CD4-positive, alpha-beta memory T cell (primary cell): ENCODE measurements around the gene MEGF11. TPM values are rescaled to one million over a fixed set of nuclear protein-coding genes. Genes with fewer than 3 reads are reported as not detected.

Experiments used
- CTCF ChIA-PET: fragments of 350-600 bp; sonication (Branson Sonifier 250); formaldehyde crosslinking; loops from one replicate; lab custom pipeline; 2021; ENCODE audit warnings: inconsistent platforms; ENCODE audit not compliant: partially characterized antibody; lab: Charles Lee
- POLR2A ChIA-PET: fragments of 350-600 bp; sonication (Branson Sonifier 250); formaldehyde crosslinking; loops from one replicate; lab custom pipeline; 2021; ENCODE audit not compliant: partially characterized antibody; lab: Charles Lee
- DNase-seq, 5 donors: peaks; one replicate each; pipeline versions ENCODE4 v3.0.0 to v3.0.0-alpha.2; 2020 to 2022; ENCODE audit warnings: mixed read lengths in 1 of 5
- H3K27ac ChIP-seq: one replicate; pipeline ENCODE4 v1.7.0; 2013; ENCODE audit warnings: low read depth, low read length
- H3K27me3 ChIP-seq: 2 replicates; pipeline ENCODE4 v1.7.0; 2013; ENCODE audit warnings: mild to moderate bottlenecking, low read length, moderate library complexity; ENCODE audit not compliant: insufficient read depth
- H3K36me3 ChIP-seq: 2 replicates; pipeline ENCODE4 v1.7.0; 2013; ENCODE audit warnings: mild to moderate bottlenecking, low read length, moderate library complexity; ENCODE audit not compliant: insufficient read depth
- H3K4me1 ChIP-seq: 2 replicates; pipeline ENCODE4 v1.7.0; 2013; ENCODE audit warnings: mild to moderate bottlenecking, low read length, moderate library complexity; ENCODE audit not compliant: insufficient read depth
- H3K4me3 ChIP-seq, 2 donors: one replicate each; pipeline ENCODE4 v1.7.0; 2013; ENCODE audit warnings: low read length in 2 of 2, mild to moderate bottlenecking in 1 of 2
- H3K9me3 ChIP-seq, 2 donors: one replicate each; pipeline ENCODE4 v1.7.0; 2013; ENCODE audit warnings: low read length in 2 of 2, control low read depth in 1 of 2; ENCODE audit not compliant: control insufficient read depth in 1 of 2
- H3K27ac Mint-ChIP-seq, 7 donors: one replicate each; pipeline ENCODE4 v1.8.0; 2020 to 2021; ENCODE audit warnings: mixed read lengths in 7 of 7, mild to moderate bottlenecking in 6 of 7, inconsistent platforms in 3 of 7, moderate library complexity in 3 of 7
- H3K27me3 Mint-ChIP-seq, 2 donors: one replicate each; pipeline ENCODE4 v1.8.0; 2020 to 2021; ENCODE audit warnings: mixed read lengths in 2 of 2
- H3K36me3 Mint-ChIP-seq, 2 donors: one replicate each; pipeline ENCODE4 v1.8.0; 2020 to 2021; ENCODE audit warnings: mixed read lengths in 2 of 2, inconsistent platforms in 1 of 2, mild to moderate bottlenecking in 1 of 2
- H3K4me1 Mint-ChIP-seq, 4 donors: one replicate each; pipeline ENCODE4 v1.8.0; 2020 to 2021; ENCODE audit warnings: mixed read lengths in 4 of 4, mild to moderate bottlenecking in 1 of 4
- H3K4me3 Mint-ChIP-seq, 8 donors: one replicate each; pipeline ENCODE4 v1.8.0; 2020 to 2021; ENCODE audit warnings: mixed read lengths in 8 of 8, mild to moderate bottlenecking in 7 of 8, moderate library complexity in 6 of 8, inconsistent platforms in 3 of 8
- H3K9me3 Mint-ChIP-seq, 8 donors: one replicate each; pipeline ENCODE4 v1.8.0; 2020 to 2021; ENCODE audit warnings: mixed read lengths in 8 of 8, mild to moderate bottlenecking in 5 of 8, inconsistent platforms in 3 of 8, moderate library complexity in 1 of 8
- intact Hi-C: fragments of 100-400 bp; cut with micrococcal nuclease; formaldehyde crosslinking; loops from one replicate; pipeline ENCODE4 v1.15.1; 2023
- polyA plus RNA-seq, 2 donors: library from polyadenylated mRNA; unstranded; fragments of 300-500 nt; fragmentation: Illumina TruSeq; gene quantifications; one replicate each; pipeline ENCODE4 v1.2.3, GENCODE V29; 2021
- total RNA-seq, 2 experiments: library from RNA; stranded (reverse); gene quantifications; one replicate each; pipeline ENCODE4 v1.2.3, GENCODE V29; 2021

The MEGF11 gene
- total and polyA plus RNA-seq, 4 experiments from 2014 or later: 0.69 TPM; not detected in 3

- peaks cover 43 to 80% of the 10 kb centered on the region in 2 donors for H3K36me3 Mint-ChIP-seq
These were observed 352.2 kb downstream of the MEGF11 start for GRCh38 chr15:65901336-65901735.

GRCh38 chr15:65900488-65900887 is 353.1 kb downstream of the MEGF11 start:
- intact Hi-C loops: no loop called here
- ChIA-PET POLR2A (no interaction called here), CTCF (no interaction called here)
- no peaks in the 10 kb centered on the region for H3K9me3 ChIP-seq
- peaks cover 5% of the 10 kb centered on the region for H3K4me1 ChIP-seq
- Mint-ChIP-seq H3K4me3 (no peak overlapping the region), H3K4me1 (peaks cover 0 to 5% (median 3%) of the 10 kb centered on the region in 4 donors), H3K9me3 (no peaks in the 10 kb centered on the region), H3K27ac (peak overlapping the region in 2 of 7 donors; percentile 17 to 57), H3K36me3 (peaks cover 42 to 77% of the 10 kb centered on the region in 2 donors), H3K27me3 (no peaks in the 10 kb centered on the region)
- DNase-seq: no peak
- H3K27ac ChIP-seq: no peak overlapping the region
- H3K27me3 ChIP-seq: no peaks in the 10 kb centered on the region
- peaks cover 13% of the 10 kb centered on the region for H3K36me3 ChIP-seq
- no peak overlapping the region for H3K4me3 ChIP-seq

More at GRCh38 chr15:65901336-65901735, 352.2 kb downstream of the MEGF11 start:
- Mint-ChIP-seq H3K4me3 (no peak overlapping the region), H3K27me3 (no peaks in the 10 kb centered on the region), H3K4me1 (peaks cover 0 to 5% (median 3%) of the 10 kb centered on the region in 4 donors), H3K9me3 (no peaks in the 10 kb centered on the region), H3K27ac (no peak overlapping the region)
- peaks cover 15% of the 10 kb centered on the region for H3K36me3 ChIP-seq
- no peak overlapping the region for H3K27ac ChIP-seq
- intact Hi-C loops: no loop called here
- ChIA-PET POLR2A (no interaction called here), CTCF (interaction anchor here (0.5 to 1.0 kb wide), 2 partner anchors 43 to 358 kb away, joined by 3 read pairs; no protein-coding TSS in a partner anchor)
- H3K27me3 ChIP-seq: no peaks in the 10 kb centered on the region
- H3K4me1 ChIP-seq: peaks cover 5% of the 10 kb centered on the region
- H3K9me3 ChIP-seq: no peaks in the 10 kb centered on the region
- DNase-seq: no peak
- no peak overlapping the region for H3K4me3 ChIP-seq

- H3K9me3 ChIP-seq: no peaks in the 10 kb centered on the region
- H3K4me1 Mint-ChIP-seq: peaks cover under 1 to 9% (median 4%) of the 10 kb centered on the region in 4 donors
- no peak overlapping the region for H3K27ac ChIP-seq
- no peaks in the 10 kb centered on the region for H3K27me3 ChIP-seq
- intact Hi-C loops: no loop called here
- H3K36me3 Mint-ChIP-seq: peaks cover 26 to 66% of the 10 kb centered on the region in 2 donors
- H3K4me3 ChIP-seq: no peak overlapping the region
- no peaks in the 10 kb centered on the region for H3K9me3 Mint-ChIP-seq
- ChIA-PET POLR2A (no interaction called here), CTCF (interaction anchor here (0.9 kb wide), 1 partner anchor 258 kb away, joined by 3 read pairs; no protein-coding TSS in a partner anchor)
- no peak for DNase-seq
- no peak overlapping the region for H3K27ac Mint-ChIP-seq
- H3K36me3 ChIP-seq: peaks cover 10% of the 10 kb centered on the region
- H3K4me1 ChIP-seq: no peaks in the 10 kb centered on the region
- no peak overlapping the region for H3K4me3 Mint-ChIP-seq
- H3K27me3 Mint-ChIP-seq: no peaks in the 10 kb centered on the region
These were observed 357.3 kb downstream of the MEGF11 start for GRCh38 chr15:65896236-65896635.

- intact Hi-C loops: no loop called here
- DNase-seq: no peak
- H3K36me3 Mint-ChIP-seq: peaks cover 41 to 61% of the 10 kb centered on the region in 2 donors
- H3K27ac Mint-ChIP-seq: no peak overlapping the region
- ChIA-PET CTCF (no interaction called here), POLR2A (no interaction called here)
- Histone ChIP-seq H3K36me3 (peaks cover 6% of the 10 kb centered on the region), H3K27me3 (no peaks in the 10 kb centered on the region), H3K27ac (no peak overlapping the region), H3K4me1 (peaks cover 16% of the 10 kb centered on the region), H3K9me3 (no peaks in the 10 kb centered on the region), H3K4me3 (no peak overlapping the region)
- H3K4me3 Mint-ChIP-seq: no peak overlapping the region
- peaks cover 13 to 34% (median 20%) of the 10 kb centered on the region in 4 donors for H3K4me1 Mint-ChIP-seq
- H3K27me3 Mint-ChIP-seq: no peaks in the 10 kb centered on the region
- H3K9me3 Mint-ChIP-seq: no peaks in the 10 kb centered on the region
These were observed 360.5 kb downstream of the MEGF11 start for GRCh38 chr15:65893060-65893459.

GRCh38 chr15:65888981-65889380 is 364.6 kb downstream of the MEGF11 start:
- H3K4me1 ChIP-seq: peaks cover 49% of the 10 kb centered on the region
- H3K4me3 ChIP-seq: no peak overlapping the region
- H3K27me3 Mint-ChIP-seq: no peaks in the 10 kb centered on the region
- H3K4me1 Mint-ChIP-seq: peaks cover 31 to 72% (median 51%) of the 10 kb centered on the region in 4 donors
- peak overlapping the region; percentile 10 for H3K27ac ChIP-seq
- ChIA-PET CTCF (no interaction called here), POLR2A (no interaction called here)
- H3K36me3 Mint-ChIP-seq: peaks cover 48 to 64% of the 10 kb centered on the region in 2 donors
- no peak for DNase-seq
- H3K9me3 ChIP-seq: no peaks in the 10 kb centered on the region
- no peaks in the 10 kb centered on the region for H3K27me3 ChIP-seq
- H3K36me3 ChIP-seq: peaks cover 18% of the 10 kb centered on the region
- peak overlapping the region in 6 of 7 donors; percentile 42 to 92 (median 72) for H3K27ac Mint-ChIP-seq
- intact Hi-C loops: loop anchor here (2.0 kb wide), 1 partner anchor 18 kb away; no protein-coding TSS in a partner anchor
- H3K9me3 Mint-ChIP-seq: no peaks in the 10 kb centered on the region
- peak overlapping the region in 2 of 8 donors; percentile 18 to 23 for H3K4me3 Mint-ChIP-seq

GRCh38 chr15:65887565-65887964 is 366.0 kb downstream of the MEGF11 start:
- CTCF ChIA-PET: interaction anchor here (1.0 to 1.3 kb wide), 2 partner anchors 18 to 139 kb away, joined by 3 to 6 read pairs; partner anchors contain the start of gene RAB11A
- Histone ChIP-seq H3K27me3 (no peaks in the 10 kb centered on the region), H3K27ac (peak overlapping the region; percentile 10), H3K9me3 (no peaks in the 10 kb centered on the region), H3K4me3 (no peak overlapping the region), H3K36me3 (peaks cover 18% of the 10 kb centered on the region), H3K4me1 (peaks cover 59% of the 10 kb centered on the region)
- peaks cover 0 to 2% (median 0%) of the 10 kb centered on the region in 8 donors for H3K9me3 Mint-ChIP-seq
- H3K27ac Mint-ChIP-seq: peak overlapping the region; percentile 72 to 92 (median 87)
- H3K4me3 Mint-ChIP-seq: peak overlapping the region in 6 of 8 donors; percentile 4 to 76 (median 57)
- no peaks in the 10 kb centered on the region for H3K27me3 Mint-ChIP-seq
- peaks cover 53 to 67% of the 10 kb centered on the region in 2 donors for H3K36me3 Mint-ChIP-seq
- peak; percentile 58 to 76 (median 61) for DNase-seq
- H3K4me1 Mint-ChIP-seq: peaks cover 37 to 81% (median 62%) of the 10 kb centered on the region in 4 donors
- intact Hi-C loops: no loop called here
- POLR2A ChIA-PET: interaction anchor here (0.7 to 1.0 kb wide), 2 partner anchors 18 to 1048 kb away, joined by 4 to 8 read pairs; partner anchors contain the start of gene RAB11A

GRCh38 chr15:65885668-65886218 is 367.8 kb downstream of the MEGF11 start:
- intact Hi-C loops: no loop called here
- Mint-ChIP-seq H3K27me3 (no peaks in the 10 kb centered on the region), H3K4me1 (peaks cover 46 to 89% (median 70%) of the 10 kb centered on the region in 4 donors), H3K9me3 (peaks cover 0 to 2% (median 0%) of the 10 kb centered on the region in 8 donors), H3K36me3 (peaks cover 51 to 71% of the 10 kb centered on the region in 2 donors), H3K4me3 (peak overlapping the region in 4 of 8 donors; percentile 9 to 40 (median 31)), H3K27ac (peak overlapping the region; percentile 37 to 91 (median 82))
- Histone ChIP-seq H3K4me3 (no peak overlapping the region), H3K4me1 (peaks cover 76% of the 10 kb centered on the region), H3K27me3 (no peaks in the 10 kb centered on the region), H3K36me3 (peaks cover 27% of the 10 kb centered on the region), H3K9me3 (no peaks in the 10 kb centered on the region), H3K27ac (no peak overlapping the region)
- CTCF ChIA-PET: no interaction called here
- no peak for DNase-seq
- POLR2A ChIA-PET: interaction anchor here (0.6 to 1.0 kb wide), 2 partner anchors 15 to 503 kb away, joined by 3 to 5 read pairs; no protein-coding TSS in a partner anchor
